Glutamatergic neuron (in vitro differentiated cells): ENCODE measurements around the gene FCRL1. TPM values are rescaled to one million over a fixed set of nuclear protein-coding genes. Genes with fewer than 3 reads are reported as not detected.

Experiments used
- DNase-seq: peaks from one replicate; pipeline ENCODE4 v3.0.0; 2022
- H3K27ac Mint-ChIP-seq: one replicate; pipeline ENCODE4 v1.8.0; 2020; ENCODE audit warnings: mild to moderate bottlenecking, mixed read lengths, inconsistent platforms; ENCODE audit not compliant: unreplicated experiment
- H3K27me3 Mint-ChIP-seq: one replicate; pipeline ENCODE4 v1.8.0; 2020; ENCODE audit warnings: mild to moderate bottlenecking, moderate library complexity, mixed read lengths, inconsistent platforms; ENCODE audit not compliant: unreplicated experiment
- H3K36me3 Mint-ChIP-seq: one replicate; pipeline ENCODE4 v1.8.0; 2020; ENCODE audit warnings: mild to moderate bottlenecking, mixed read lengths, inconsistent platforms; ENCODE audit not compliant: unreplicated experiment
- H3K4me1 Mint-ChIP-seq: one replicate; pipeline ENCODE4 v1.8.0; 2020; ENCODE audit warnings: mild to moderate bottlenecking, low read depth, mixed read lengths, inconsistent platforms; ENCODE audit not compliant: unreplicated experiment
- H3K4me3 Mint-ChIP-seq: one replicate; pipeline ENCODE4 v1.8.0; 2020; ENCODE audit warnings: mild to moderate bottlenecking, mixed read lengths, inconsistent platforms; ENCODE audit not compliant: unreplicated experiment
- H3K9me3 Mint-ChIP-seq: one replicate; pipeline ENCODE4 v1.8.0; 2020; ENCODE audit warnings: mild to moderate bottlenecking, moderate library complexity, mixed read lengths, inconsistent platforms; ENCODE audit not compliant: unreplicated experiment
- long read RNA-seq: library from polyadenylated mRNA; unstranded; transcript quantifications from one replicate; pipeline ENCODE4 v2.0.0, GENCODE V29; 2020; ENCODE audit not compliant: unreplicated experiment
- total RNA-seq: library from RNA; stranded (reverse); fragmentation: NEBNext Ultra II Directional; extraction: Animal tissue kit (Norgen Biotek cat#: 25700); gene quantifications from one replicate; pipeline ENCODE4 v1.2.1, GENCODE V29; 2021; ENCODE audit not compliant: unreplicated experiment
- TF ChIP-seq, protein P1 (sequence below): fragments of 200-600 bp; sonication (generic); IDR thresholded peaks from one replicate; pipeline ENCODE4 v1.5.0; 2021; ENCODE audit not compliant: partially characterized antibody, unreplicated experiment

FCRL1 gene
- total RNA-seq: not detected
- long read RNA-seq: 0 reads

- Mint-ChIP-seq H3K27me3 (no peaks in the 10 kb centered on the region), H3K9me3 (no peaks in the 10 kb centered on the region), H3K27ac (no peak within 1 kb of the TSS), H3K4me1 (no peaks in the 10 kb centered on the region), H3K36me3 (no peaks in the 10 kb centered on the region), H3K4me3 (no peak within 1 kb of the TSS)
- no peak for DNase-seq
- TF ChIP-seq, protein P1, sequence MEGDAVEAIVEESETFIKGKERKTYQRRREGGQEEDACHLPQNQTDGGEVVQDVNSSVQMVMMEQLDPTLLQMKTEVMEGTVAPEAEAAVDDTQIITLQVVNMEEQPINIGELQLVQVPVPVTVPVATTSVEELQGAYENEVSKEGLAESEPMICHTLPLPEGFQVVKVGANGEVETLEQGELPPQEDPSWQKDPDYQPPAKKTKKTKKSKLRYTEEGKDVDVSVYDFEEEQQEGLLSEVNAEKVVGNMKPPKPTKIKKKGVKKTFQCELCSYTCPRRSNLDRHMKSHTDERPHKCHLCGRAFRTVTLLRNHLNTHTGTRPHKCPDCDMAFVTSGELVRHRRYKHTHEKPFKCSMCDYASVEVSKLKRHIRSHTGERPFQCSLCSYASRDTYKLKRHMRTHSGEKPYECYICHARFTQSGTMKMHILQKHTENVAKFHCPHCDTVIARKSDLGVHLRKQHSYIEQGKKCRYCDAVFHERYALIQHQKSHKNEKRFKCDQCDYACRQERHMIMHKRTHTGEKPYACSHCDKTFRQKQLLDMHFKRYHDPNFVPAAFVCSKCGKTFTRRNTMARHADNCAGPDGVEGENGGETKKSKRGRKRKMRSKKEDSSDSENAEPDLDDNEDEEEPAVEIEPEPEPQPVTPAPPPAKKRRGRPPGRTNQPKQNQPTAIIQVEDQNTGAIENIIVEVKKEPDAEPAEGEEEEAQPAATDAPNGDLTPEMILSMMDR: no peak
Measured at GRCh38 chr1:157819896-157820295, at the start of gene FCRL1. Gene FCRL1 (minus strand): TSS chr1:157820120. CDS start chr1:157820037, 83 bp downstream.

- DNase-seq: no peak
- no peaks in the 10 kb centered on the region for H3K9me3 Mint-ChIP-seq
- no peak overlapping the region for H3K4me3 Mint-ChIP-seq
- no peaks in the 10 kb centered on the region for H3K4me1 Mint-ChIP-seq
- no peak overlapping the region for H3K27ac Mint-ChIP-seq
- no peaks in the 10 kb centered on the region for H3K27me3 Mint-ChIP-seq
- no peaks in the 10 kb centered on the region for H3K36me3 Mint-ChIP-seq
- TF ChIP-seq, protein P1: no peak
Measured at GRCh38 chr1:157868654-157869053, 48.7 kb upstream of the FCRL1 start.

DNA sequence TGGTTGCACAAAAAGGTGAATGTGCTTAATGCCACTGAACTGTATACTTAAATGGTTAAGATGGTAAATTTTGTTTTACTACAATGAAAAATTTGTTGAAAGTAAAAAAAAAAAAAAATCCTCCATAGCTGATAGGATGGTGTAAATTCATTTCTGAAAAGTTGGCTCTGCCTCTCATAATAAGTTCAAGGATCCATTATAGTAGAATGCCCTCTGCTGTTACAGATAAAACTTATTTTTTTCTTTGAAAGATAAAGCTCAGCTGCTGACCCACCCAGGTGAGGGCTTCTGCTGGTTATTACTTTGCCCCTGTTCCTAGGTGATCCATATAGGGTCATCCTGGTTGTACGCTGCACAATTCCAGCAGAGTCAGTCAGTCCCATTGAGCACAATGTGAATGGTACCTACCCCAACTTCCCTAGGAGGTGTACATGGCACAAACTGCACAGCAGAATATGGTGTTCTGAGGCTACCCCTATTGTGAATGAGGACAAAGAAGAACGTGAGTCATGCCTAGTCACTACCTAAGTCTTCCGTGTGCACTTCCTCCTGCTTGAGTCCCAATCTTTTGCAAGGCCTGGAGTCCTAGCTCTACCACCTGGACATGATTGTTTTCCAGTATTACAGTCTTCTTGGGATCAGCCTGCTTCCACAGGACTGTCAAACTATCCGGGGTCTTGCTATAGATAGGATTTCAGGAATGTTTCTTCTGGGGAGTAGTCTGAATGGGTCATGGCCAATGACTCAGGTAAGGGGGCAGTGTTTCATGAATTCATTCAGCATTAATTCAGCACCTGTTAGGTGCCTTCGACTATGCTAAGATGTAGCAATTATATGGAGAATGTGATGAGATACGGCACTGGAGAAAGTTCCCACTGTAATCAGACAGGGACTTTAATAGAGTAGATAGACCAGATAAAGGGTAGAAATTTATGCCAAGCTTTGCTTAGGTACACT is 42.5 kb upstream of the FCRL1 start:
- Mint-ChIP-seq H3K9me3 (no peaks in the 10 kb centered on the region), H3K27ac (no peak overlapping the region), H3K27me3 (no peaks in the 10 kb centered on the region), H3K4me3 (no peak overlapping the region), H3K36me3 (no peaks in the 10 kb centered on the region), H3K4me1 (no peaks in the 10 kb centered on the region)
- TF ChIP-seq, protein P1: no peak
- no peak for DNase-seq

DNA sequence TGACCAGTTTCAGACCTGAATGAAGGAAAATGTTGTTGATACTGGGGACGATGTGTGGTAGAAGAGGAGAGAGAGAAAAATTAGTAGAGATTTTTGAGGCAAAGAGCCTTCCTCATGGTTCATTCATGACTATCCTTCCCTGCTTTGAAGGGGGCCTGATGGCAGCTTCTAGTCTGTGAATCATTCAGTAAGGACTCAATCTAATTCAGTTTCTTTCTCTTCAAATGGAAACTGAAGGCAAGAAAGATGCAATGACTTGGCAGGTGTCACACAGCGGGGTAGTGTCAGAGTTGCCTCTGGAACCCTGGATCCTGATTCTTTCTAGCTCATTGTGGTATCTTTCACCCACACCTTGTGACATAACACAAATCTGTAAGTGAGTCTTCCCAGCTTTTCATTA is 36.6 kb upstream of the FCRL1 start:
- no peaks in the 10 kb centered on the region for H3K36me3 Mint-ChIP-seq
- H3K27me3 Mint-ChIP-seq: no peaks in the 10 kb centered on the region
- DNase-seq: no peak
- H3K27ac Mint-ChIP-seq: no peak overlapping the region
- no peak overlapping the region for H3K4me3 Mint-ChIP-seq
- no peaks in the 10 kb centered on the region for H3K4me1 Mint-ChIP-seq
- TF ChIP-seq, protein P1: no peak
- no peaks in the 10 kb centered on the region for H3K9me3 Mint-ChIP-seq

DNA sequence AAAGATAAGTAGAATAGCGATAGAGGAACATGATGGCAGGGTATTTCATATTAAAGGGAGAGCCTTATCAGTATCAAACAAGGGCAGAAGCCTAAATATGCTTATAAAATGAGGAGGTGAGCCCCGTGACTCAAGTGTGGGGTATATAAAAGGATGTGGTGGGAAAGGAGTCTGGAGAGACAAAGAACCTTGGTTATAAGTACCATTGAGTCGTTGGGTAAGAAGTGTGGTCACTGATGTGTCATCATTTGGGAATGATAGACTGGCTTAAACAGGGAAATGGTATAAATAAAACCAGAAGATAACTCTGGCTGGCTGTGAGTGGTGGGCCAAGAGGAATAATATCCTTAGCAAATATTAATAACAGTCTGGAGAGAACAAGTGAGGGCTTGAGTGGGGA is 32.6 kb upstream of the FCRL1 start:
- no peak for DNase-seq
- TF ChIP-seq, protein P1: no peak
- Mint-ChIP-seq H3K36me3 (no peaks in the 10 kb centered on the region), H3K27me3 (no peaks in the 10 kb centered on the region), H3K9me3 (no peaks in the 10 kb centered on the region), H3K4me3 (no peak overlapping the region), H3K27ac (no peak overlapping the region), H3K4me1 (no peaks in the 10 kb centered on the region)
